ENCODE results near the gene GPA33.

DNA sequence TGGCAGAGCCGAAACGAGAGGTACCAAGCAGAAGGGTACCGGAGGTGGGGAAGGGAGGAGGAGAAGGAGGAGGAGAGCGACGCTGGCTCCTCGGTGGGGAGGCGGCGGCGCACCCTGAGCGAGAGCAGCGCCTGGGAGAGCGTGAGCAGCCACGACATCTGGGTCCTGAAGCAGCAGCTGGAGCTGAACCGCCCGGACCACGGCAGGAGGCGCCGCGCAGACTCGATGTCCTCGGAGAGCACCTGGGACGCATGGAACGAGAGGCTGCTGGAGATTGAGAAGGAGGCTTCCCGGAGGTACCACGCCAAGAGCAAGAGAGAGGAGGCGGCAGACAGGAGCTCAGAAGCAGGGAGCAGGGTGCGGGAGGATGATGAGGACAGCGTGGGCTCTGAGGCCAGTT lies 36.1 kb upstream of the GPA33 start:
- TF ChIP-seq, protein P1, sequence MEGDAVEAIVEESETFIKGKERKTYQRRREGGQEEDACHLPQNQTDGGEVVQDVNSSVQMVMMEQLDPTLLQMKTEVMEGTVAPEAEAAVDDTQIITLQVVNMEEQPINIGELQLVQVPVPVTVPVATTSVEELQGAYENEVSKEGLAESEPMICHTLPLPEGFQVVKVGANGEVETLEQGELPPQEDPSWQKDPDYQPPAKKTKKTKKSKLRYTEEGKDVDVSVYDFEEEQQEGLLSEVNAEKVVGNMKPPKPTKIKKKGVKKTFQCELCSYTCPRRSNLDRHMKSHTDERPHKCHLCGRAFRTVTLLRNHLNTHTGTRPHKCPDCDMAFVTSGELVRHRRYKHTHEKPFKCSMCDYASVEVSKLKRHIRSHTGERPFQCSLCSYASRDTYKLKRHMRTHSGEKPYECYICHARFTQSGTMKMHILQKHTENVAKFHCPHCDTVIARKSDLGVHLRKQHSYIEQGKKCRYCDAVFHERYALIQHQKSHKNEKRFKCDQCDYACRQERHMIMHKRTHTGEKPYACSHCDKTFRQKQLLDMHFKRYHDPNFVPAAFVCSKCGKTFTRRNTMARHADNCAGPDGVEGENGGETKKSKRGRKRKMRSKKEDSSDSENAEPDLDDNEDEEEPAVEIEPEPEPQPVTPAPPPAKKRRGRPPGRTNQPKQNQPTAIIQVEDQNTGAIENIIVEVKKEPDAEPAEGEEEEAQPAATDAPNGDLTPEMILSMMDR (IDR thresholded peaks at IDR 0.05): no peak
- no peak for TF ChIP-seq POLR2A (IDR thresholded peaks at IDR 0.05)
